Esophagus squamous epithelium (tissue), 5 donors: ENCODE results near the gene TBC1D7. TPM values are rescaled to one million over a fixed set of nuclear protein-coding genes. Genes with fewer than 3 reads are reported as not detected.
"Not testable (repeated sequence)": the region's sequence is repeated elsewhere in the genome, so short reads cannot be mapped to it uniquely, and the experiment has no call there.

Experiments used
- DNase-seq: peaks from one replicate; lab custom pipeline; 2025; lab: John Stamatoyannopoulos, UW
- H3K27ac ChIP-seq, 4 donors: fragments of 200-600 bp; sonication (generic); one replicate each; pipeline ENCODE4 v1.5.1; 2016 to 2019; ENCODE audit warnings: mild to moderate bottlenecking in 1 of 4
- H3K27me3 ChIP-seq, 4 donors: fragments of 200-600 bp; sonication (generic); 1 replicate in 3 of 4; 2 replicates in 1 of 4; pipeline versions ENCODE4 v1.5.1 to v1.6.0; 2017 to 2021; ENCODE audit warnings: antibody characterized with exemption in 1 of 4
- H3K36me3 ChIP-seq, 3 donors: fragments of 200-600 bp; sonication (generic); one replicate each; pipeline ENCODE4 v1.5.1; 2016 to 2019
- H3K4me1 ChIP-seq, 3 donors: fragments of 200-600 bp; sonication (generic); one replicate each; pipeline ENCODE4 v1.5.1; 2017 to 2019
- H3K4me3 ChIP-seq, 4 donors: fragments of 200-600 bp; sonication (generic); 1 replicate in 3 of 4; 2 replicates in 1 of 4; pipeline ENCODE4 v1.5.1; 2016 to 2019; ENCODE audit warnings: mild to moderate bottlenecking in 2 of 4, moderate library complexity in 1 of 4
- H3K9me3 ChIP-seq, 3 donors: fragments of 200-600 bp; sonication (generic); one replicate each; pipeline ENCODE4 v1.5.1; 2016 to 2019
- CTCF ChIP-seq, 6 experiments: fragments of 450-650 bp in 4 of 6; fragments of 200-600 bp in 2 of 6; sonication (generic) in 2 of 6; IDR thresholded peaks; one replicate each; pipeline ENCODE4 v1.5.1; 2016 to 2019; ENCODE audit warnings: antibody characterized with exemption in 6 of 6, mild to moderate bottlenecking in 4 of 6, moderate library complexity in 4 of 6
- POLR2A ChIP-seq, 4 donors: fragments of 450-650 bp; IDR thresholded peaks; one replicate each; pipeline ENCODE4 v1.6.1; 2017; ENCODE audit warnings: antibody characterized with exemption in 4 of 4, mild to moderate bottlenecking in 4 of 4, moderate library complexity in 3 of 4
- WGBS, 2 donors: methylation state at CpG; one replicate each; pipeline ENCODE4 v1.1.5; 2018; 5-methylcytosine and 5-hydroxymethylcytosine counted together
- intact Hi-C: fragments of 100-400 bp; cut with DNase I; formaldehyde crosslinking; loops from one replicate; pipeline ENCODE4 v1.15.0; 2022
- total RNA-seq, 4 donors: library from RNA; depleted of rRNA; stranded (reverse); fragments of >200 nt; gene quantifications; one replicate each; pipeline ENCODE4 v1.1.0, GENCODE V29; 2016
- donor health status: DM: yes; HTN: yes; CAD: no.

TBC1D7 gene
- total RNA-seq, 4 donors from 2014 or later = 8.2 to 13.5 (median 12.6) TPM

GRCh38 chr6:13332349-13332706, 4.0 kb upstream of the TBC1D7 start:
- H3K27me3 ChIP-seq = no peaks in the 10 kb centered on the region
- peaks cover 0 to 29% (median 3%) of the 10 kb centered on the region in 3 donors for H3K4me1 ChIP-seq
- H3K27ac ChIP-seq = no peak overlapping the region
- H3K4me3 ChIP-seq = no peak overlapping the region
- WGBS, 2 donors = 60 to 63% methylated on average over 2 of the region's 2 CpGs
- H3K9me3 ChIP-seq = no peaks in the 10 kb centered on the region
- intact Hi-C loops = loop anchor here (5.0 kb wide), 1 partner anchor 420 kb away; no protein-coding TSS in a partner anchor
- TF ChIP-seq CTCF (IDR thresholded peaks at IDR 0.05) (no peak), POLR2A (IDR thresholded peaks at IDR 0.05) (no peak)
- DNase-seq = no peak
- H3K36me3 ChIP-seq = no peaks in the 10 kb centered on the region

DNA sequence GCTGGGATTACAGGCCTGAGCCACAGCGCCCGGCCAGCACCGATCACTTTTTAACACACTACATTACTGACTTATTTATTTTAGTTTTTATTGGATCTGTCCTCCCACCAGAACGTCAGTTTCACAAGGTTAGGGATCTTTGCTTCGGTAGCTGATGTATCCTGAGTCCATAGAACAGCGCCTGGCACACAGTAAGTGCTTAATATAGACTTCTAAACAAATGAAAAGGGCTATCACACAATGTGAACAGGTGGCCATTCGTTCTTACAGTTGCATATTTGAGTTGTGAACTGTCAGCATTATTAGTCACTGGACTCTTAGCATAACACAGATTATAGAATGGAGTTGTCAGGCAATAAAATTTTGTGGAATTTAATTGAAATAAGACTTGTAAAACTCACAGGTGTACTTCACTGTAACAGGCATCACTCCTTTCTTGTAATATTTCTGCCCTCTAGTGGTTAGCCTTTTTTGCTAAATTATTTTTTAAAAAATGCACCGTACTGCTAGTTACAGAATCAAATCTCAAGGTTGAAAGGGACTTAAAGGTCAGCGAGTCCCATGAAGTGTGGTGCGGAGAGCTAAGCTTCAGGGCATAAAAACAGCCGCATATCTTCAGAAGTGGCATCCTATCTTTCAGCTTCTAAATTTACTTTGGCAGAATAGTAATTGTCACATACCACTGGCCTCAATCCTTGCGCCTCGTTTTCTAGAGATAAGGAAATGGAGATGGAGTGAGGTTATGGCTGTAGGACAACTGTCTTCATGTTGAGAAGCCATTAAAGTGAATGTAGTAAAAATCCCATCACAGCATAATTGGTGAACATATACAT, 3.4 kb upstream of the TBC1D7 start:
- no peaks in the 10 kb centered on the region for H3K9me3 ChIP-seq
- no peaks in the 10 kb centered on the region for H3K27me3 ChIP-seq
- peaks cover 0 to 33% (median 8%) of the 10 kb centered on the region in 3 donors for H3K4me1 ChIP-seq
- TF ChIP-seq CTCF (IDR thresholded peaks at IDR 0.05) = peak; percentile 55 to 70 (median 62)
- no peak for TF ChIP-seq POLR2A (IDR thresholded peaks at IDR 0.05)
- no peak for DNase-seq
- H3K4me3 ChIP-seq = no peak overlapping the region
- H3K27ac ChIP-seq = no peak overlapping the region
- intact Hi-C loops = loop anchor here (5.0 kb wide), 1 partner anchor 419 kb away; no protein-coding TSS in a partner anchor
- 52 to 58% methylated on average over 13 of the region's 13 CpGs for WGBS, 2 donors
- H3K36me3 ChIP-seq = no peaks in the 10 kb centered on the region

GRCh38 chr6:13328875-13329183, 492 bp upstream of the TBC1D7 start:
- H3K27me3 ChIP-seq = no peaks in the 10 kb centered on the region
- H3K27ac ChIP-seq = peak overlapping the region; percentile 90 to 96 (median 94)
- TF ChIP-seq CTCF (IDR thresholded peaks at IDR 0.05) = no peak
- no peak for TF ChIP-seq POLR2A (IDR thresholded peaks at IDR 0.05)
- no peak for DNase-seq
- WGBS, 2 donors = 0 to 4% methylated on average over 2 of the region's 2 CpGs
- intact Hi-C loops = no loop called here
- peaks cover 0 to 21% (median 8%) of the 10 kb centered on the region in 3 donors for H3K4me1 ChIP-seq
- H3K36me3 ChIP-seq = peaks cover 0 to 25% (median 8%) of the 10 kb centered on the region in 3 donors
- peak overlapping the region; percentile 65 to 90 (median 78) for H3K4me3 ChIP-seq
- H3K9me3 ChIP-seq = no peaks in the 10 kb centered on the region

- no peaks in the 10 kb centered on the region for H3K27me3 ChIP-seq
- peaks cover 0 to 36% (median 8%) of the 10 kb centered on the region in 3 donors for H3K36me3 ChIP-seq
- H3K27ac ChIP-seq = peak overlapping the region; percentile 90 to 96 (median 94)
- H3K9me3 ChIP-seq = no peaks in the 10 kb centered on the region
- intact Hi-C loops = no loop called here
- peak overlapping the region; percentile 65 to 90 (median 78) for H3K4me3 ChIP-seq
- no peak for TF ChIP-seq POLR2A (IDR thresholded peaks at IDR 0.05)
- no peak for TF ChIP-seq CTCF (IDR thresholded peaks at IDR 0.05)
- 0 to 1% methylated on average over 10 of the region's 10 CpGs for WGBS, 2 donors
- peaks cover 0 to 21% (median 8%) of the 10 kb centered on the region in 3 donors for H3K4me1 ChIP-seq
- DNase-seq = no peak
These were observed 654 bp downstream of the TBC1D7 start for GRCh38 chr6:13327691-13328075.

DNA sequence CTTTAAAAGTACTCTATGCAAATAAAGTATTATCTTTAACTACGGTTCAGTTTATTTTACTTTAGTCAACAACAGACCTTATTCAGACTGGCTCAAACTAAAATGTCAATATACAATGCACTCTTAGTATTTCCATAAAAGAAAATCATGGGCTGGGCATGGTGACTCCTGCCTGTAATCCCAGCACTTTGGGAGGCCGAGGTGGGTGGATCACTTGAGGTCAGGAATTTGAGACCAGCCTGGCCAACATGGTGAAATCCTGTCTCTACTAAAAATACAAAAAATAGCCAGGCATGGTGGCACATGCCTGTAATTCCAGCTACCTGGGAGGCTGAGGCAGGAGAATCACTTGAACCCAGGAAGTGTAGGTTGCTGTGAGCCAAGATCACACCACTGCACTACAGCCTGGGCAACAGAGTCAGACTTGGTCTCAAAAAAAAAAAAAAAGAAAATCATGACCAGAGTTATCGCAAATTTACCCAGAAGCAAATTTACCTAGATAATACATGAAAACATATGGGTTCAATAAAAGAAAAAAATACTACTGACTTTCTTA, 2.2 kb downstream of the TBC1D7 start:
- DNase-seq, H3K27me3 ChIP-seq, intact Hi-C loops, H3K27ac ChIP-seq, H3K9me3 ChIP-seq, H3K4me3 ChIP-seq: not testable (repeated sequence)
- 73 to 78% methylated on average over 3 of the region's 3 CpGs for WGBS, 2 donors
- Histone ChIP-seq H3K36me3 (peaks cover 0 to 52% (median 9%) of the 10 kb centered on the region in 3 donors), H3K4me1 (peaks cover 0 to 21% (median 8%) of the 10 kb centered on the region in 3 donors)
